Peyer's patch (tissue), 4 donors: ENCODE results near the gene SMCP.

Experiments used
- POLR2A ChIP-seq, 2 donors: fragments of 450-650 bp; IDR thresholded peaks; one replicate each; pipeline ENCODE4 v1.5.1; 2017; ENCODE audit warnings: antibody characterized with exemption in 2 of 2, mild to moderate bottlenecking in 2 of 2, moderate library complexity in 2 of 2
- TF ChIP-seq, protein P1 (sequence below), 6 experiments: fragments of 450-650 bp in 4 of 6; fragments of 200-600 bp in 2 of 6; sonication (generic) in 1 of 6; IDR thresholded peaks; one replicate each; pipeline ENCODE4 v1.5.1; 2017 to 2019; ENCODE audit warnings: antibody characterized with exemption in 6 of 6, mild to moderate bottlenecking in 3 of 6, moderate library complexity in 1 of 6

- TF ChIP-seq, protein P1, sequence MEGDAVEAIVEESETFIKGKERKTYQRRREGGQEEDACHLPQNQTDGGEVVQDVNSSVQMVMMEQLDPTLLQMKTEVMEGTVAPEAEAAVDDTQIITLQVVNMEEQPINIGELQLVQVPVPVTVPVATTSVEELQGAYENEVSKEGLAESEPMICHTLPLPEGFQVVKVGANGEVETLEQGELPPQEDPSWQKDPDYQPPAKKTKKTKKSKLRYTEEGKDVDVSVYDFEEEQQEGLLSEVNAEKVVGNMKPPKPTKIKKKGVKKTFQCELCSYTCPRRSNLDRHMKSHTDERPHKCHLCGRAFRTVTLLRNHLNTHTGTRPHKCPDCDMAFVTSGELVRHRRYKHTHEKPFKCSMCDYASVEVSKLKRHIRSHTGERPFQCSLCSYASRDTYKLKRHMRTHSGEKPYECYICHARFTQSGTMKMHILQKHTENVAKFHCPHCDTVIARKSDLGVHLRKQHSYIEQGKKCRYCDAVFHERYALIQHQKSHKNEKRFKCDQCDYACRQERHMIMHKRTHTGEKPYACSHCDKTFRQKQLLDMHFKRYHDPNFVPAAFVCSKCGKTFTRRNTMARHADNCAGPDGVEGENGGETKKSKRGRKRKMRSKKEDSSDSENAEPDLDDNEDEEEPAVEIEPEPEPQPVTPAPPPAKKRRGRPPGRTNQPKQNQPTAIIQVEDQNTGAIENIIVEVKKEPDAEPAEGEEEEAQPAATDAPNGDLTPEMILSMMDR (IDR thresholded peaks at IDR 0.05) = no peak
- no peak for TF ChIP-seq POLR2A (IDR thresholded peaks at IDR 0.05)
These were observed 23.5 kb downstream of the SMCP start for GRCh38 chr1:152901631-152902030.
